ENCODE measurements around the gene DIS3L2. TPM values are rescaled to one million over a fixed set of nuclear protein-coding genes. Genes with fewer than 3 reads are reported as not detected.

Gene DIS3L2
- total and polyA plus RNA-seq, 12 donors, result 20.0 to 54.7 (median 30.5) TPM

GRCh38 chr2:232038251-232038880 is 76.9 kb downstream of the DIS3L2 start:
- intact Hi-C loops (cut with DNase I), result no loop called here
- no peaks in the 10 kb centered on the region for H3K36me3 ChIP-seq (replicated peaks in 1 of 2)
- DNase-seq, result no peak
- H3K27me3 ChIP-seq, result no peaks in the 10 kb centered on the region
- TF ChIP-seq, protein P1, sequence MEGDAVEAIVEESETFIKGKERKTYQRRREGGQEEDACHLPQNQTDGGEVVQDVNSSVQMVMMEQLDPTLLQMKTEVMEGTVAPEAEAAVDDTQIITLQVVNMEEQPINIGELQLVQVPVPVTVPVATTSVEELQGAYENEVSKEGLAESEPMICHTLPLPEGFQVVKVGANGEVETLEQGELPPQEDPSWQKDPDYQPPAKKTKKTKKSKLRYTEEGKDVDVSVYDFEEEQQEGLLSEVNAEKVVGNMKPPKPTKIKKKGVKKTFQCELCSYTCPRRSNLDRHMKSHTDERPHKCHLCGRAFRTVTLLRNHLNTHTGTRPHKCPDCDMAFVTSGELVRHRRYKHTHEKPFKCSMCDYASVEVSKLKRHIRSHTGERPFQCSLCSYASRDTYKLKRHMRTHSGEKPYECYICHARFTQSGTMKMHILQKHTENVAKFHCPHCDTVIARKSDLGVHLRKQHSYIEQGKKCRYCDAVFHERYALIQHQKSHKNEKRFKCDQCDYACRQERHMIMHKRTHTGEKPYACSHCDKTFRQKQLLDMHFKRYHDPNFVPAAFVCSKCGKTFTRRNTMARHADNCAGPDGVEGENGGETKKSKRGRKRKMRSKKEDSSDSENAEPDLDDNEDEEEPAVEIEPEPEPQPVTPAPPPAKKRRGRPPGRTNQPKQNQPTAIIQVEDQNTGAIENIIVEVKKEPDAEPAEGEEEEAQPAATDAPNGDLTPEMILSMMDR (IDR thresholded peaks at IDR 0.05), result no peak
- no peak for TF ChIP-seq POLR2A (IDR thresholded peaks at IDR 0.05)
- H3K9me3 ChIP-seq (replicated peaks in 1 of 3), result no peaks in the 10 kb centered on the region
- no peak overlapping the region for H3K4me3 ChIP-seq
- H3K4me1 ChIP-seq (replicated peaks in 1 of 2), result no peaks in the 10 kb centered on the region
- no peak overlapping the region for H3K27ac ChIP-seq
- 61 to 88% (median 73%) methylated on average over 1 of the region's 1 CpG for WGBS, 4 donors

- H3K27me3 ChIP-seq, result no peaks in the 10 kb centered on the region
- no peak overlapping the region for H3K4me3 ChIP-seq
- no peak for DNase-seq
- no peak for TF ChIP-seq POLR2A (IDR thresholded peaks at IDR 0.05)
- TF ChIP-seq, protein P1 (IDR thresholded peaks at IDR 0.05), result no peak
- 86 to 91% (median 90%) methylated on average over 7 of the region's 7 CpGs for WGBS, 4 donors
- intact Hi-C loops (cut with DNase I), result no loop called here
- no peaks in the 10 kb centered on the region for H3K9me3 ChIP-seq (replicated peaks in 1 of 3)
- H3K27ac ChIP-seq, result no peak overlapping the region
- no peaks in the 10 kb centered on the region for H3K36me3 ChIP-seq (replicated peaks in 1 of 2)
- H3K4me1 ChIP-seq (replicated peaks in 1 of 2), result no peaks in the 10 kb centered on the region
Measured at GRCh38 chr2:232038881-232039485, 77.5 kb downstream of the DIS3L2 start.

DNA sequence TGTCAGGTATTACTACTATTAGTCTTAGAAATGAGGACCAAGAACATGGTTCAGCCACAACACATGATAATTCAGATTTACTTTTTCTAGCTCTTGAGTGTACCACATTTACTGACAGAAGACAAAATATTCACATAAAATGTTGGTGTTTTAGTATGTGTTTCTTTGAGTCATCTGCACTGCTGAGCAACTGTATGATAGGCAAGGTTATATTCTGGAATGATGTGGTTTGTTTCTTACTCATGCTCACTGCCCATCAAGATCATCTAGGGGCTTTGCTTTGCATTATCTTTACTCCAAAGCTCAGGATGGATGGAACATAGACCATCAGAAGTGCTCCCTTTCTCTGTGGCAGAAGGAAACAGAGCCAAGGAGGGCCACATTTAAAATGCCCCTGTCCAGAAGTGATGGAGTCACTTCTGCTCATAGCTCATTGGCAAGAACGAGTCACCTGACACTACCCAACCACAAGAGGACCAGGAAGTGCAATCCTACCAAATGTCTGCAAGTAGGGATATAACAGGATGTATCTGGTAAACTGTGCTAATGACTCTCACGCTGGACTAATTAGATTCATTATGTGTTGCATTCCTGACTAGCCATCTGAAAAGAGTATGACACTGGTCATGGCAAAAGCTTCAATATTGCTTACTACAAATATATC is 81.5 kb downstream of the DIS3L2 start:
- no peak for DNase-seq
- Histone ChIP-seq H3K4me1 (replicated peaks in 1 of 2) (no peaks in the 10 kb centered on the region), H3K36me3 (replicated peaks in 1 of 2) (no peaks in the 10 kb centered on the region), H3K27ac (no peak overlapping the region), H3K9me3 (replicated peaks in 1 of 3) (no peaks in the 10 kb centered on the region), H3K4me3 (no peak overlapping the region), H3K27me3 (no peaks in the 10 kb centered on the region)
- TF ChIP-seq, protein P1 (IDR thresholded peaks at IDR 0.05), result no peak
- TF ChIP-seq POLR2A (IDR thresholded peaks at IDR 0.05), result no peak
- intact Hi-C loops (cut with DNase I), result no loop called here
- WGBS, 4 donors, result 85 to 94% (median 90%) methylated on average over 2 of the region's 2 CpGs

DNA sequence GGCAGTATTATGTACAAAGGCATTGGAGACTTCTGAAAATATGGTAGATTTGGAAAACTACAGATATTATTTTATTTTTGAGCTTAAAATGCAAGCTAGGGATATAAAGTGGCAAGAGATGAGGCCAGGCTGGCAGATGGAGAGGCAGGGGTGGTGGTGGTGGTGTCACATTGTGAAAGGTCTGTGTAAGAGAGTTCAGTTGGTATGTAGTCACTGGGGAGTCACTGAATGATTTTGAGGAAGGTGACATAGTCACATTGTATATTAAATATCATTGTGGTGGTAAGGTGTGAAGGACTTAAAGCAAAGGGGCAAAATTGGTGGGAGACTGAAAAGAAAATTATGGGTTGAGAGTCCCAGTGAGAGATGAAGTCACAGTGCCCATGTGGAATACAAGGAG is 82.5 kb downstream of the DIS3L2 start:
- Histone ChIP-seq H3K27me3 (no peaks in the 10 kb centered on the region), H3K36me3 (replicated peaks in 1 of 2) (no peaks in the 10 kb centered on the region), H3K9me3 (replicated peaks in 1 of 3) (no peaks in the 10 kb centered on the region), H3K27ac (no peak overlapping the region), H3K4me1 (replicated peaks in 1 of 2) (no peaks in the 10 kb centered on the region), H3K4me3 (no peak overlapping the region)
- TF ChIP-seq, protein P1 (IDR thresholded peaks at IDR 0.05), result no peak
- no peak for TF ChIP-seq POLR2A (IDR thresholded peaks at IDR 0.05)
- DNase-seq, result no peak
- intact Hi-C loops (cut with DNase I), result no loop called here
